Sigmoid colon (tissue), 7 donors: ENCODE data around the gene GLIPR2. TPM values are rescaled to one million over a fixed set of nuclear protein-coding genes. Genes with fewer than 3 reads are reported as not detected.

Source experiments
- DNase-seq: peaks from one replicate; pipeline ENCODE4 v3.0.0-alpha.2; 2019
- H3K27ac ChIP-seq, 4 donors: fragments of 200-600 bp; sonication (generic); one replicate each; pipeline ENCODE4 v1.5.1; 2016 to 2019; ENCODE audit warnings: mild to moderate bottlenecking in 1 of 4
- H3K27me3 ChIP-seq, 3 donors: fragments of 200-600 bp; sonication (generic); one replicate each; pipeline ENCODE4 v1.5.1; 2019; ENCODE audit warnings: mild to moderate bottlenecking in 1 of 3
- H3K36me3 ChIP-seq, 4 donors: fragments of 200-600 bp; sonication (generic); one replicate each; pipeline ENCODE4 v1.5.1; 2016 to 2019
- H3K4me1 ChIP-seq, 4 donors: fragments of 200-600 bp; sonication (generic); one replicate each; pipeline ENCODE4 v1.5.1; 2017 to 2019
- H3K4me3 ChIP-seq, 4 donors: fragments of 200-600 bp; sonication (generic); one replicate each; pipeline ENCODE4 v1.5.1; 2017 to 2019; ENCODE audit warnings: mild to moderate bottlenecking in 2 of 4, moderate library complexity in 1 of 4
- H3K9me3 ChIP-seq, 4 donors: fragments of 200-600 bp in 3 of 4; sonication (generic) in 3 of 4; one replicate each; pipeline versions ENCODE4 v1.5.1 to v1.6.1; 2013 to 2019
- EP300 ChIP-seq, 4 donors: sonication (generic); formaldehyde crosslinking; IDR thresholded peaks; one replicate each; pipeline ENCODE4 v1.6.1; 2017; ENCODE audit warnings: antibody characterized with exemption in 4 of 4
- POLR2A ChIP-seq, 2 donors: fragments of 450-650 bp; IDR thresholded peaks; one replicate each; pipeline ENCODE4 v1.6.1; 2016; ENCODE audit warnings: antibody characterized with exemption in 2 of 2, mild to moderate bottlenecking in 2 of 2, moderate library complexity in 2 of 2
- POLR2AphosphoS5 ChIP-seq, 4 donors: sonication (generic); formaldehyde crosslinking; IDR thresholded peaks; one replicate each; pipeline ENCODE4 v1.6.1; 2017; ENCODE audit warnings: antibody characterized with exemption in 4 of 4
- WGBS, 2 donors: extraction: QIAGEN DNeasy Blood & Tissue Kit; methylation state at CpG; one replicate each; pipeline ENCODE4 v1.1.7; 2013; 5-methylcytosine and 5-hydroxymethylcytosine counted together
- intact Hi-C: fragments of 100-400 bp; cut with DNase I; formaldehyde crosslinking; loops from one replicate; pipeline ENCODE4 v1.15.1; 2023
- polyA plus RNA-seq, 3 donors: library from polyadenylated mRNA; stranded (reverse); fragments of 200-250 nt; gene quantifications; one replicate each; pipeline ENCODE4 v1.2.3, GENCODE V29; 2013
- total RNA-seq, 4 donors: library from RNA; depleted of rRNA; stranded (reverse); fragments of >200 nt; gene quantifications; one replicate each; pipeline ENCODE4 v1.1.0, GENCODE V29; 2016
- TF ChIP-seq, protein P1 (sequence below), 4 experiments: fragments of 450-650 bp in 3 of 4; fragments of 200-600 bp in 1 of 4; IDR thresholded peaks; one replicate each; pipeline ENCODE4 v1.5.1; 2016 to 2019; ENCODE audit warnings: antibody characterized with exemption in 4 of 4, mild to moderate bottlenecking in 3 of 4, moderate library complexity in 2 of 4
- donor health status: healthy with polysubstance abuse.
- donor health status: Bipolar disorder and iron deficiency.
- donor health status: healthy.

Gene GLIPR2
- total and polyA plus RNA-seq, 7 donors = 29.8 to 90.6 (median 57.3) TPM

DNA sequence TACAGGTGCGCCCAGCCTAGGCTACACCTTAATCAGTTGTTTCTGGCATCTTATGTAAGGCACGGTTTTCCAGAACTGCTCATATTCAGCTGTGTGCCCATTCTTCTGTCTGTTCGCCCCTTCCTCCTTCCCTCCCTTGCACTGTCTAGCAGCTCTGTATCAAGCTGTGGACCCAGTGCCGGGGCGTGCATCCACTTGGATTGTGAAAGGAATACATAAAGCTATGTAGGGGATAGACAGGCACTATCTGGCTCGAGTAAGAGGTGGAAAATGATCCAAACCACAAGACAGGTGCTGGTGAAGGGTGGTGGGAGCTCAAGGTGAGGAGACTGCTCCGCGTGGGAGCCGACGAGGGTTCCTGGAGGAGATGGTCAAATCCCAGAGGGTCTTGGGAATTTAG, 2.0 kb downstream of the GLIPR2 start:
- Histone ChIP-seq H3K4me1 (peaks cover 0 to 77% (median 67%) of the 10 kb centered on the region in 4 donors), H3K27me3 (no peaks in the 10 kb centered on the region), H3K27ac (peak overlapping the region in 3 of 4 donors; percentile 93 to 99 (median 98)), H3K36me3 (no peaks in the 10 kb centered on the region), H3K9me3 (no peaks in the 10 kb centered on the region), H3K4me3 (no peak overlapping the region)
- DNase-seq = no peak
- intact Hi-C loops = no loop called here
- WGBS, 2 donors = 96 to 97% methylated on average over 10 of the region's 10 CpGs
- TF ChIP-seq POLR2A (IDR thresholded peaks at IDR 0.05) (no peak), EP300 (IDR thresholded peaks at IDR 0.05) (no peak), POLR2AphosphoS5 (IDR thresholded peaks at IDR 0.05) (no peak)
- TF ChIP-seq, protein P1, sequence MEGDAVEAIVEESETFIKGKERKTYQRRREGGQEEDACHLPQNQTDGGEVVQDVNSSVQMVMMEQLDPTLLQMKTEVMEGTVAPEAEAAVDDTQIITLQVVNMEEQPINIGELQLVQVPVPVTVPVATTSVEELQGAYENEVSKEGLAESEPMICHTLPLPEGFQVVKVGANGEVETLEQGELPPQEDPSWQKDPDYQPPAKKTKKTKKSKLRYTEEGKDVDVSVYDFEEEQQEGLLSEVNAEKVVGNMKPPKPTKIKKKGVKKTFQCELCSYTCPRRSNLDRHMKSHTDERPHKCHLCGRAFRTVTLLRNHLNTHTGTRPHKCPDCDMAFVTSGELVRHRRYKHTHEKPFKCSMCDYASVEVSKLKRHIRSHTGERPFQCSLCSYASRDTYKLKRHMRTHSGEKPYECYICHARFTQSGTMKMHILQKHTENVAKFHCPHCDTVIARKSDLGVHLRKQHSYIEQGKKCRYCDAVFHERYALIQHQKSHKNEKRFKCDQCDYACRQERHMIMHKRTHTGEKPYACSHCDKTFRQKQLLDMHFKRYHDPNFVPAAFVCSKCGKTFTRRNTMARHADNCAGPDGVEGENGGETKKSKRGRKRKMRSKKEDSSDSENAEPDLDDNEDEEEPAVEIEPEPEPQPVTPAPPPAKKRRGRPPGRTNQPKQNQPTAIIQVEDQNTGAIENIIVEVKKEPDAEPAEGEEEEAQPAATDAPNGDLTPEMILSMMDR (IDR thresholded peaks at IDR 0.05) = no peak

DNA sequence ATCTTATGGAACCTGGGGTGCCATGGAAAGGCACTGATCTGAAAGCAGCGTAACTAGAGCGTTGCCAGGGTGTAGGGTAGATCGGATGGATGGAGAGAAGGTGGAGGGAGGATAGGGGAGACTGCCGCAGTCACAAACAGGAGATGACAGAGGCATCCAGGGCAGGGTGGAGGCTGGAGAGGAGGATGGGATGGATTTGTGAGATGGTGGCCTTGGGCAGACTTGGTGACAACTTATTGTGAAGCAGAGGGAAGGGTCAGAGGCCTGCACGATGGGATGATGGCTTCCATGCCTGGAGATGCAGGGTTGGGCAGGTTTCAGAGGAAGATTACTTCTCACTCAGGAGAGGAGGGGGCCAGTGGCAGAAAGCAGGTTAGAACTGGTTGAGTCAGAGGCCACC, 2.4 kb downstream of the GLIPR2 start:
- no peaks in the 10 kb centered on the region for H3K27me3 ChIP-seq
- no peaks in the 10 kb centered on the region for H3K9me3 ChIP-seq
- DNase-seq = peak; percentile 54
- intact Hi-C loops = no loop called here
- 94 to 97% methylated on average over 5 of the region's 5 CpGs for WGBS, 2 donors
- TF ChIP-seq, protein P1 (IDR thresholded peaks at IDR 0.05) = no peak
- no peak for TF ChIP-seq POLR2A (IDR thresholded peaks at IDR 0.05)
- TF ChIP-seq POLR2AphosphoS5 (IDR thresholded peaks at IDR 0.05) = no peak
- peaks cover 0 to 81% (median 71%) of the 10 kb centered on the region in 4 donors for H3K4me1 ChIP-seq
- no peaks in the 10 kb centered on the region for H3K36me3 ChIP-seq
- peak overlapping the region in 3 of 4 donors; percentile 93 to 99 (median 98) for H3K27ac ChIP-seq
- no peak overlapping the region for H3K4me3 ChIP-seq

DNA sequence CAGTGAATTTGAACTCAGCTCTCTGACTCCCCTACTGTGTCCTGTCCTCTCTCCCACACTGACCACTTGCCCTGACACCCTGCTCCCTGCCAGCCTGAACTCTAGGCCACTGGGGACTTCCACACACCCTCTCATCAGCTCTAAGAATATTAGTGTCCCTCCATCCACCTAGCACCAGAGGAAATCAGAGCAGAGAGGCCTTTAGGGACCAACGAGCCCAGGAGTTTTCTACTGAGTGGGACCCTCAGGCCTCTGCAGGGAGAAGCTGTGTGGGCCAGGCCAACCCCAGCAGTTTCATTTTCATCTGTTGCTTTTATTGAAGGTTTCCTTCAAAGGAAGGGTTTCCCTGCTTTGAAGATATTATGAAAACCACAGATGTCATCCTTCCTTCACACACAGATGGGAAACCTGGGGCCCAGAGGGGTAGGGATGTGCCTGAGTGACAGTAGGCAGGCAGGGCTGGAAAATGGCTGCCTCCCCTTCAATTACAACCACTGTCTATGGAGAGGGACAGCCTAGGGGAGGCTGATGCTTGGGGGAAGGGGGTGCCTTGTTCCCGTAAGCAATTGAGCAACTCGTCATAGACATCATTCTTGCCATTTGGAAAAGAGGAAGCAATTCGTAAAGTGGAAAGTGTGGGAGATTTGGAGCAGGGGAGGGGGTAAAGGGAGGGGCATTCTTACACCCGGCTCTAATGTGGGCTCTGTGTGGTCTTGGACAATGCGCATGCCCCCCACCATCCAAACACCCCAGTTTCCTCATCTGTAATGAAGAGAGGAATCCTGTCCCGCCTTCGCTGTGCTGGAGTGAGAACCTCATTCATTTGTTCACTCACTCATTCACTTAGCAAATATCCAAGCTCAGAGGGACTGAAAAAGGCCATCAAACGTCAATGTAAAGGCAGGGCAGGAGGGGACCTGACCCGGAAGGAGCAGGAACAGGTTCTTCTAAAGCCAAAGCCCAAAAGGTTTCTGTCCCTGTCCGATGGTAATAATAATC, 3.9 kb downstream of the GLIPR2 start:
- no peaks in the 10 kb centered on the region for H3K9me3 ChIP-seq
- peaks cover 0 to 95% (median 83%) of the 10 kb centered on the region in 4 donors for H3K4me1 ChIP-seq
- peak overlapping the region; percentile 93 to 99 (median 96) for H3K27ac ChIP-seq
- intact Hi-C loops = no loop called here
- H3K4me3 ChIP-seq = no peak overlapping the region
- no peaks in the 10 kb centered on the region for H3K27me3 ChIP-seq
- 68 to 82% methylated on average over 11 of the region's 11 CpGs for WGBS, 2 donors
- H3K36me3 ChIP-seq = peaks cover 0 to 5% (median 2%) of the 10 kb centered on the region in 4 donors
- TF ChIP-seq POLR2AphosphoS5 (IDR thresholded peaks at IDR 0.05) = peak in 1 of 4 donors; percentile 22
- TF ChIP-seq EP300 (IDR thresholded peaks at IDR 0.05) = no peak
- peak; percentile 63 for DNase-seq

DNA sequence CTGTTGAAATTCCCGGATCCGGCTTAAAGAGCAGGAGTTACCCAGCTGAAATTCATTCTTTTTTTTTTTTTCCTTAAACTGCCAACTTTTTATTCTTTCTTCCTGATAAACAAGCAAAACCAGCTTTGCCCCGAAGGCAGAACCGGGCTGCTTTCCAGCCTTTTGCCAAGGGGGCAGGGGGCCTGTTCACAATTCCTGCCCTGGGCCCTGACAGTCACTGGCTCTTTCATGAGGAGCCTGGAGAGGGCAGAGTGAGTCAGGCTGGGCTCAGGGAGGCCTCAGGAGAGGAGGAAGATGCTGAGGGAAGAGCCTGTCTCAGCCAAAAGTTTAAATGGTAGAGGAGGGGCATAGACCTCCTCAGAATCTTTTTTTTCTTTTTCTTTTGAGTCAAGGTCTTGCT, 4.8 kb downstream of the GLIPR2 start:
- H3K4me1 ChIP-seq = peaks cover 0 to 86% (median 79%) of the 10 kb centered on the region in 4 donors
- intact Hi-C loops = no loop called here
- H3K4me3 ChIP-seq = no peak overlapping the region
- no peaks in the 10 kb centered on the region for H3K9me3 ChIP-seq
- 47 to 66% methylated on average over 4 of the region's 4 CpGs for WGBS, 2 donors
- H3K27ac ChIP-seq = peak overlapping the region; percentile 93 to 99 (median 96)
- H3K36me3 ChIP-seq = peaks cover 0 to 5% (median 2%) of the 10 kb centered on the region in 4 donors
- peak; percentile 79 for DNase-seq
- H3K27me3 ChIP-seq = no peaks in the 10 kb centered on the region
- TF ChIP-seq POLR2A (IDR thresholded peaks at IDR 0.05) = no peak
- TF ChIP-seq EP300 (IDR thresholded peaks at IDR 0.05) = no peak
- TF ChIP-seq, protein P1 (IDR thresholded peaks at IDR 0.05) = peak in 3 of 4 experiments; percentile 43 to 46 (median 45)

DNA sequence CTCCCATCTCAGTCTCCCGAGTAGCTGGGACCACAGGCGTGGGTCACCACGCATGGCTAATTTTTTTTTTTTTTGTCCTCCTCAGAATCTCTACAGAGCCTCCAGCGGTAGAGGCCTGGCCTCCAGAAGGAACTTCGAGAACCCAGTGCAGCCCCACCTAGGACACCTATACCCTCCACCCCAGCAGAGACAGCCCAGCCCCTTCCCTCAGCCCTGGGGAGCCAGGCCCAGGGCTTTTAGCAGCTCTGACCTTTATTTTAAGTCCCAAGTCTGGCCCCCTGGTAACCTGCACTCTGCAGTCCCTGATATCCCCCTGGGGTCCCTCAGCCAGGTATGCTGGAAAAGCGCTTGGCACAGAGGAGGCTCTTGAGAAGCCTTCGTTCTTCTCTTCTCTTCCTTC, 5.2 kb downstream of the GLIPR2 start:
- peak overlapping the region; percentile 93 to 99 (median 96) for H3K27ac ChIP-seq
- H3K36me3 ChIP-seq = peaks cover 0 to 5% (median 2%) of the 10 kb centered on the region in 4 donors
- WGBS, 2 donors = 92 to 96% methylated on average over 7 of the region's 7 CpGs
- no peaks in the 10 kb centered on the region for H3K9me3 ChIP-seq
- H3K4me3 ChIP-seq = no peak overlapping the region
- no peaks in the 10 kb centered on the region for H3K27me3 ChIP-seq
- TF ChIP-seq EP300 (IDR thresholded peaks at IDR 0.05) = no peak
- no peak for TF ChIP-seq POLR2A (IDR thresholded peaks at IDR 0.05)
- TF ChIP-seq, protein P1 (IDR thresholded peaks at IDR 0.05) = no peak
- TF ChIP-seq POLR2AphosphoS5 (IDR thresholded peaks at IDR 0.05) = no peak
- H3K4me1 ChIP-seq = peaks cover 0 to 90% (median 83%) of the 10 kb centered on the region in 4 donors
- intact Hi-C loops = no loop called here
- DNase-seq = peak; percentile 56
